GM23338 (cell line): Measurements from ENCODE around the gene SLC25A34. TPM values are rescaled to one million over a fixed set of nuclear protein-coding genes. Genes with fewer than 3 reads are reported as not detected.

Experiments used
- CREB1 ChIP-seq: fragments of 250-450 bp; sonication (Bioruptor Pico); IDR thresholded peaks from 2 replicates; pipeline ENCODE4 v1.5.0; 2020; ENCODE audit warnings: low read depth, mild to moderate bottlenecking, moderate library complexity
- EZH2 ChIP-seq: fragments of 200-600 bp; sonication (generic); IDR thresholded peaks from one replicate; pipeline ENCODE4 v1.8.0; 2017; ENCODE audit warnings: antibody characterized with exemption, mild to moderate bottlenecking, low read depth; ENCODE audit not compliant: unreplicated experiment
- NANOG ChIP-seq: IDR thresholded peaks from 2 replicates; pipeline ENCODE4 v1.6.1; 2016; ENCODE audit warnings: antibody characterized with exemption, borderline replicate concordance
- REST ChIP-seq: IDR thresholded peaks from one replicate; pipeline ENCODE4 v1.6.1; 2018; ENCODE audit warnings: antibody characterized with exemption; ENCODE audit not compliant: unreplicated experiment
- ZNF462 ChIP-seq: fragments of 250-450 bp; sonication (Bioruptor Pico); IDR thresholded peaks from 2 replicates; pipeline ENCODE4 v1.5.0; 2020; ENCODE audit warnings: mild to moderate bottlenecking, moderate library complexity
- polyA plus RNA-seq: library from polyadenylated mRNA; unstranded; fragments of >200 nt; fragmentation: Nextera tagmentation; extraction: Ambion mirVana; gene quantifications from 2 replicates; pipeline ENCODE4 v1.2.1, GENCODE V29; 2016
- total RNA-seq: library from RNA; depleted of rRNA; stranded (reverse); fragments of >200 nt; shearing (Covaris generic); gene quantifications from 2 replicates; pipeline ENCODE4 v1.2.3, GENCODE V29; 2014

SLC25A34 gene
- total and polyA plus RNA-seq, 2 experiments from 2014 or later, result 0.11 to 3.5 TPM

- TF ChIP-seq REST (no peak), CREB1 (CRISPR knock-in tag) (no peak), NANOG (no peak), ZNF462 (CRISPR knock-in tag) (no peak), EZH2 (no peak)
Measured at GRCh38 chr1:15718199-15718601, 17.9 kb upstream of the SLC25A34 start (continued).
